Ecto neural progenitor cell (in vitro differentiated cells): ENCODE results near the gene MECR.
A peak's percentile ranks its signal among the peaks of the same experiment; 100 is the strongest.

Source experiments
- DNase-seq: peaks from one replicate; pipeline ENCODE4 v3.0.0-alpha.2; 2018; ENCODE audit warnings: low spot score

MECR gene

DNA sequence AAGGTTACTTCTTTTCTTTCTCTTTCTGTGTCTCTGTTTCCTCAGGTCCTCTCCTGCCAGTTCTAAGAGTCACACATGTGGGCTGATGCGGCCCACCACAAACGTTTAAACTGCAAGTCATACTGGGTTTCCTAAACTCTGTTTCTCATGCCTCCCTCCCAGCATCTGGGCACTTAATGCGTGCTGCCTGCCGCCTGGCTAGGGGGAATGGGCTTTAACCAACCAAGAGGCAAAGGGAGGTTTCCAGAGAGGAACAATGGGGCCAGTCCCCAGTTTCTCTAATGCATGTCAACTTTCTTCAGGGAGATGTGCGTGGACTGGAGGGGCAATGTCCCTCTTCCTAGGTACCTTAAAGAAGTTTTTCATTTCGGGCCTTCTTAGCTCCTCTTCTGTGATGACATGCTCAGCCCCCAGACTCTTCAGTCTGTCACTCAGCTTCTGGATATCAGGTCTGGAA, 29.1 kb downstream of the MECR start:
- no peak for DNase-seq

DNA sequence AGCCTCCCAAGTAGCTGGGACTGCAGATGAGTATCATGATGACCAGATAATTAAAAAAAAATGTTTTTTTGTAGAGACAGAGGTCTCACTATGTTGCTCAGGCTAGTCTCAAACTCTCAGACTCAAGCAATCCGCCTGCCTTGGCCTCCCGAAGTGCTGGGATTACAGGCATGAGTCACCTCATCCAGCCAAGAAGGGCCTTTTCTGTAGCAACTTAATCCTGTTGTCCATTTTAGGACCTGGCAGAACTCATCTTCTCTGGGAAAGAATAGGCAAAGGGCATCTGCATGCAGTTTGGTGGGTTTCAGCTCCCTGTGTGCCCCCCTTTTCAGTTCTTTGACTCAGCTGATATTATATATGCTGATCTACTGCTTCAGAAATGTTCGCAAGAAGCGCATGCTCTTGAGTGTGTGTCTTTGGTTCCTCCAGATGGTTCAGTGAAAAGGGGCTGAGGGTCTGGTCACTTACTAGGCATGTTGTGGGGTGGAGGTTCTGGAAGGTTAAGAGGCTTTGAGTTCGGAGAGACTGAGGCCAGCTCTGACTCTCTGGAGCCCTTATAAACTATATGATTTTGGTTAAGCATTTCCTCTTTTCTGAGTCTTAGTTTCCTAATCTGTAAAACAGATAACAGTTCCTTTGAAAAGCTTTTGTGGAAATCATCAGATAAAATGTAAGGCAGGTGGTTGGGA, 29.7 kb downstream of the MECR start:
- DNase-seq, result no peak

DNA sequence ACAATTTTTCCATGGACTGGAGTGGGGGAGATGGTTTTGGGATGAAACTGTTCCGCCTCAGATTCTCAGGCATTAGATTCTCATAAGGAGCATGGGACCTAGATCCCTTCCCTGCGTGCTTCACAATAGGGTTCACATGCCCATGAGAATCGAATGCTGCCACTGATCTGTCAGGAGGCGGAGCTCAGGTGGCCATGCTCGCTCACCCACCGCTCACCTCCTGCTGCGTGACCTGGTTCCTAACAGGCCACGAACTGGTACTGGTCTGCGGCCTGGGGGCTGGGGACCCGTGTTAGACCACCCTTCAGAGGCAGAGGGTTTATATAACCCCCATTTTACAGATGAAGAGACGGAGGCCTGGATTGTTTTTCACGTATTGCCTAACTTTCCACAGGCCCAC, 32.7 kb downstream of the MECR start:
- no peak for DNase-seq

DNA sequence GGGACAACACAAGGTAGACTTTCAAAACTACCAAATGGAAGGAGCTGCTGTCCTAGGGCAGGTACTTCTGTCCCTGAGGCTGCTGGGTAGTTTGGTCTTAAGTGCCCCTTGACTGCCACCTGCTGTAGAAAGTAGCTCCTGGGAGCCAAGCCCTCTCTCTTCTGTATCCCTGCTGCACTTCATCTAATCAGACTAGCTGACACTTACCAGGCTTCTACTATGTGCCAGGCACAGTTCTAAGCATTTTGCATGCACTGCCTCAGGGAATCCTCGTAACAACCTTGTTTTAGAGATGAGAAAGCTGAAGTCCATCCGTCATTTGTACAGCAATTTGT, 33.2 kb downstream of the MECR start:
- DNase-seq, result no peak

DNA sequence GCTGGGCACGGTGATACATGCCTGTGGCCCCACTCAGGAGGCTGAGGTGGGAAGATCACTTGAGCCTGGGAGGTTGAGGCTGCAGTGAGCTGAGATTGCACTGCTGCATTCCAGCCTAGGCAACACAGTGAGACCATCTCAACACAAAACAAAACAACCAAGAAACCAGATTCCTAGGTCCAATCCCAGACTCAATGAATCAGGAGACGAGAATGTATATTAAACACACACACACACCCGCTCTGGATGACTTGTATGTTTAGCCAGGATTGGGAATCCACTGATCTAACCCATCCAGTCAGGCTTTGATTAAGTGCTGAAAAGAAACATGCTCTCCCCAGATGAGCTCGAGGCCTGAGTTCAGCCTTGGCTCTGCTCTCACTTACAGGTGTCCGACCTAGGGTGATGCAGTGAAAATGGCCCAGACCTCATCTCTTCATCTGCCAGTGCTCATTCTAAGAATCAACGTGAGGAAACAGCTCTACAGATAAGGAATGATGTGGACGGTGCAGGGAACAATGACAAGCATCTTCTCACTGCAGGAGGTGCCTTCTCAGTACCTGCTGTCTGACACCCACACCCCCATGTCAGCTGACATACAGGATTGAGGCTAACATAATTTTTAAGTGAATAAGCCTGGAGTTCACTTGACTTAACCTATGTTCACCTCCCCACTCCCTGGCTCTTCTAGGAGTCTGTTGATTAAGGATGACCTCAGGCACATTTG, 33.7 kb downstream of the MECR start:
- no peak for DNase-seq

DNA sequence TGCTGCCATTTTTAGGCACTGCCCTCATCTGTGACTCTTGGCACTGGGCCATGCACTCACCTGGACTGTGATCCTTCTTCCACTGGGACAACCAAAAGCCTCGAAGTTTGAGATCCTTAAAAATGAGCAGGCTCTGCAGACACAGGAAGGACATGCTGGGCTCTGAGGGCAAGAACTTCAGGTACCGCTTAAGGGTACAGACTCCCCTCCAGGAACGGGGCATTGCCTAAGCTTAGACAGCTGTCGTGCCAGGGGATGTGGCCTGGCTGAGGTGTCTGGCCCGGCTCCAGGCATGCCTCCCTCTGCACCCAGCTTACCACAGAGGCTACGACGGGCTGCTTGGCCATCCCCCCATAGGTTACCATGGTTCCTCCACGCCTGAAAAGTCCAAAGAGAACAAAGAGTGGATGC, 34.8 kb downstream of the MECR start:
- no peak for DNase-seq

DNA sequence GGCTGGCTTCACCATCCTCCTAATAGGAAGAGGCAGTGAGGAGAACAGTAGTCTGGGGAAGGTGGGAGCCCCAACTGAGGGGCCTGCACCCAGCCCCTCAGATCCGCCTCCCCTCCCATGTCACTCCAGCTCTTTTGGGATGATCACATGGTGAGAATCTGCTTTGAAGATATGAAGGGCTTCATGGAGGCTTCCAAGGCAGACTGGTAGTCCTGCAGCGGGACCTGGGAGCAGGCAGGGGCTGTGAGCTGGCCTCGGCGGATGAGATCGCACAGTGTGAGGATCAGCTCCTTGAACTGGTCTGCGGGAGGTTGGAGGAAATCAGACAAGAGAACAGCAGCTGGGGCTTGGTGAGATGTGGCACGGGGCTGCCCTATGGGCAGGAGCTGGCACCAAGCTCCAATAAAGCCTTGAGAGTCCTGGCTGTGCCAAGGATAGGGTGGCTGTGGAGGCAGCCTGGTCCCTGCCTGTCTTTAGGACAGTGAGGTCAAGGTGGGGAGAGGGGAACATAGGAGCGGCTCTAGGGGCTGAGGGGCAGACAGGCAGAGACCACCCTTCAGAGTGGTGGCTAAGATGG, 36.8 kb downstream of the MECR start:
- no peak for DNase-seq

DNA sequence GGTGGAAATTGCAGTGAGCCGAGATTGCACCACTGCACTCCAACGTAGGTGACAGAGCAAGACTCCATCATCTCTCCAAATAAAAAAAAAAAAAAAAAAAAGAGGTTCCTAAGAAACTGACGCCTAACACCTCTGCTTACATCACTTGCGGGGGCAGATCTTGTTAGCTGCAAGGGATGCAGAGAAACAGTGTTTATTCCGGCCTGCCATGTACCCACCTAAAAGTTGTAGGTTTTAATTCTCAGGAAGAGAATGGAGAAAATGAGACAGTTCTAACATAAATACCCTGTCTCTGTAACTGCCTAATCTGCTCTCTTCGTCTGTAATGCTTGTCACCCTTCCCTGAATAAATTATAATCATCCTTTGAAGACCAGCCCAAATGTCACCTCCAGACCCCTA, 40.0 kb downstream of the MECR start:
- DNase-seq, result no peak

DNA sequence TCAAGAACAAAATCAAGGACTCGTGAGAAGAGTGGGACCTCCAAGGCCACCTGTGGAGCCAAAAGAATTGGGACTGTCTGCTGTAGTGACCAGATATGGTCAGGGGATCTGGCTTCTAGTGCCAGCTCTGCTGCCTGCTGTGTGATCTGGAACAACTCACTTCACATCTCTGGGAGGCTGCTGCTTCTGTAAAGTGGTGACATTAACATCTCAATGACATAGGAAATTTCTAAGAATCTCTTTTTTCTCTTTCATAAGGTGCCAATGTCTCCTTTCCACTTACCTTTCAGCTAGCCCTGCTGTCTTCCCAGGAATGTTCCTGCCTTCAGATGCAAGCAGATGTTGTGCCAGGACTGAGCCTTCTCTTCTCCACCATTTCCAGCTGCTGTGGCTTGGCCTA, 44.0 kb downstream of the MECR start:
- no peak for DNase-seq

DNA sequence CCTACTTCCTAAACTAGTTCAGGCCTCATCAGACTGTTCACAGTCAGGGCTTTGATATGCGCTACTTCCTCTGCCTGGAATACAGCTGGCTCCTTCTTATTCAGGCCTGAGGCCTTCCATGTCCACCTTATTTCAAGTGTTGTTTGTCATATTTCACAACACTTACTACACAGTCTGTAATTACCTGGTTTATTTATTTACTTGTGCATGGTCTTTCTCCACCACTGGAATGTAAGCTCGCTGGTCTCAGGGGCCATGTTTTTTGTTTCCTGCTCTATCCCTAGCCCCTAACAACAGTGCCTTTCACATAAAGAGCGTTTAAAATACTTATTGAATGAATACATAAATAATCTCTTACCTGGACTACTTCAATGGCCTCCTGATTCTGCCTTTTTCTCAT, 44.5 kb downstream of the MECR start:
- DNase-seq, result no peak

DNA sequence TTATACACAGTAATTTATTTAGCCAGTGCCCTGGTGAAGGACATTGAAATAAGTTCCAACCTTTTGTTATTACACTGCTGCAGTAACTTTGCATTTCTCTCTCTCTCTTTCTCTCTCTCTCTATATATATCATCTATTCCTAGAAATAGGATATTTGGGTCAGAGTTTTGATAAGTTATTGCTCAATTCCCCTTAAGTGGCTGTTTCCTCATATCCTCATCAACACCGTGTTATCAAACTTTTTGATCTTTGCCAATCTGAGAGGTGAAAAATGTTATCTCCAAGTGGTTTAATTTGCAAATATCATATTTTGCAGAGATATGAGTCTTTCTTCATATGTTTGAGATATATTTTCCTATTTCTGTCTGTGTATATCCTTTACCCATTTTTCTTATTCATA, 47.4 kb downstream of the MECR start:
- no peak for DNase-seq

DNA sequence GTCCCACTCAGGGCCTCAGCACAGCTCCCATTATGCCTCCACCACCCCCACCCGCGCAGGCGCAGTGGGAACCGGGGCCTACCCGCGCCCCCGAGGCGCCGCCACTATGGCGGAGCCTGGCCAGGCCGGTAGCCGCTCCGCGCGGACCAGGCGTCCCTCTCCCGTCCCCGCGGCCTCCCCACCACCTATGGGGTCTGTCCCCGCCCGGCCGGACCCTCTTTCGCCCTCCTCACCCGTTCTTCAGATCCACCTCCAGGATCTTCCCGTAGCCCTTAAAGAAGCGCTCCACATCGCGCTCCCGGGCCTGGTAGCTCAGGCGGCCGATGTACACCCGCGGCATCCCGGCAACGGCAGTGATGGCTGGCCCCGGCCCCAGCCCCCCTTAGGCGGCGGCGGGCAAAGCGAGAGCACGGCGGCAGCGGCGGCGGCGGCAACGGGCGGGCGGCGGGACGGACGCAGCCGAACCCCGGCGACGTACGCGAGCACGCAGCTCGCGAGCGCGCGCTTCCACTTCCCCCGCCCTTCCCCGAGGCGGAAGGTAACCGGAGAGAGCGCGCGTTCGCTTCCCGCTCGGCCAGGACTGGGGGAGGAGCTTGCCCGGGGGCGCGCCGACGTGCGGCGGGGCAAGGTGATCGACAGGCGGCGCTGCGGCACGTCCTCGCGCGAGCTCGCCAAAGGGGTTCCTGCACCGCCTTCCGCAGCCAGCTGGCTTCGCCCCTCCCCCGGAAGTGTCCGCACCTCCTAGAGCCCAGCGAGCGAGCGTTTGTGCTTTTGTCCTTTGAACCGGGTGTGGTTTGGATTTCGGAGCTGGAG, 49.1 kb downstream of the MECR start, which contains the start of gene SRSF4:
Gene SRSF4 (minus strand): TSS at position 488 of the 813 bp plus-strand sequence. CDS start 148 bp downstream, at position 340.
- peak; percentile 98 for DNase-seq

DNA sequence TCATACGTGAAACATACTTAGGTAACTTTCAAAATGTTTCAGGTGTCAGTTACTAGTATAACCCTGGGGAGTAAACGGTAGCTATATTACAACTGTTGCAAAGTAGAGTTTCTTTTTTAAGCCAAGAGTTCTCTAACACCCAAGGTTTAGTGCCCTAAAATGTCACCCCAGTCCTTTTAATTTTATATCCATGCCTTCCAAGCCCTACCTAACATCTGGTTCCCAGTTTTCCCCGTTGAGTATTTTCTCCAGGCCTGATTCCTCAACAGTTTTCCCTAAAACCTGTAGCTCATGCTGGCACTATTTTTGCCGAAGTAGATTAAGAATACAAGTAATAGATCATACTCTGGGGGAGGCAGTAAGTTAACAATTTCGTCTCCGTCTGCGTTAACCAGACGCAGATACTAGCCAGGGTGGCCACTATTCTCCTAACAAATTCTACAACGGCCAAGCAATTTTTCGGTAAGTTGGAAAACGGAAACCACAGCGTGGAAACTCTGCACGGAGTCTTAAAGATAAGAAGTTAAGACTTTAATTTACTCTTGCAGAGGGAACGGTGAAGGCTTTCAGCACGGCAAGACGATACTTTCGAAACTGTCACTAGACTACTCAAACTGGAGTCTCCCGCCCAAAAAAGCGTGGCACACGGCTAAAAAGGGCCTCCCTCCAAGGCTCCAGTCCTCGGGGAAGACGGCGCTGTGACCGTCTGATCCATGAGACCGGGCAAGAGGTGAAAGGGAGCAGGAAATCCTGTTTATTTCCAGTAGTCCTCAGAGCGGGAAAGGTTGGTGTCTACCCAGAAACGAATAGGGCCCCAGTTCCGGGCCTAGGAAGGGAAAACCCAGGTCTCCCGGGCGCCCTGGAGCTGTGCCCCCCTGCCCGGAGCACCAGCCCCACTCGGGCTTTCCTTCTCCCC, 50.0 kb downstream of the MECR start:
- DNase-seq, result no peak

DNA sequence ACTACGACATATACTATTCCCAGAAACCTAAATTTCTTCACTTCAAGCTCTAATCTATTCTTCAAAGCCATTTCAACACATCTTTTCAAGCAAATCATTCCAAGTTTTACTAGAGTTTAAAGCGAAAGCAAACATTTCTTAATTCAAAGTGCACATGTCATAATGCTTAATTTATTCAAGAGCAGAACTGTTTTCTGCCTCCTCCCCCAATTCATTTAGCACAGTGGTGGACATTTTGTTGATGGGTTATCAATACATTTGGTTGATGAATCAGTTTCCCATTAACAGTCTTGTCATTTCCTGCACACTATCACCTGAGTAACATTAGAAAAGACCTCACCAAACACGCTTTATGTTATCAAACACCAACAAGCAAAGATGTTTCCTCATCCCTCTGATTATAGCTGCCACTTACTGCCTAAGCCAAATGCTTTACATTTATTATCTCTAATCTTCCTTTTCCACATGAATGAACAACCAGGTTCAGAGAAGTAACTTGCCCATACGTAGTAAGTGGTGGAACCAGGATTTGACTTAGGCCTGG, 51.0 kb downstream of the MECR start:
- no peak for DNase-seq

DNA sequence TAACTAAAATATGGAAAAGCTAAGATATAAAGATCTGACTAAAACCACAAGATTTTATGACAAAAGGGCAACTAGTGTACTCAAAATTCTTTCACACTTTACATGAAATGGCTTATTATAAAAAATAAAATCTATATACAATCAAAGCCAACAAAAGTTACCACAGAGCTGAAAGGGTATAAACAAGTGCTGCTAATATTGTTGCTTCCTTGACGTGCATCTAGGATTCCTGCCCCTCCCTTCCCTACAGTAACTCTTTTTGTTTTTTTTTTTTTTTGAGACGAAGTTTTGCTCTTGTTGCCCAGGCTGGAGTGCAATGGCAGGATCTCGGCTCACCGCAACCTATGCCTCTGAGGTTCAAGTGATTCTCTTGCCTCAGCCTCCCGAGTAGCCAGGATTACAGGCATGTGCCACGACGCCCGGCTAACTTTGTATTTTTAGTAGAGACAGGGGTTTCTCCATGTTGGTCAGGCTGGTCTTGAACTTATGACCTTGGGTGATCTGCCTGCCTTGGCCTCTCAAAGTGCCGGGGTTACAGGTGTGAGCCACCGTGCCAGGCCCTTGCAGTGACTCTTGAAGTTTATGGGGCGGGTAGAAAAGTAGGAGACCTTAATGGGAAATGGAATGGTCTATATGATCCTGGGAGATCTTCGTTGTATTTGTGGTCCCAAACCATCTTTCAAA, 53.6 kb downstream of the MECR start:
- DNase-seq, result no peak

DNA sequence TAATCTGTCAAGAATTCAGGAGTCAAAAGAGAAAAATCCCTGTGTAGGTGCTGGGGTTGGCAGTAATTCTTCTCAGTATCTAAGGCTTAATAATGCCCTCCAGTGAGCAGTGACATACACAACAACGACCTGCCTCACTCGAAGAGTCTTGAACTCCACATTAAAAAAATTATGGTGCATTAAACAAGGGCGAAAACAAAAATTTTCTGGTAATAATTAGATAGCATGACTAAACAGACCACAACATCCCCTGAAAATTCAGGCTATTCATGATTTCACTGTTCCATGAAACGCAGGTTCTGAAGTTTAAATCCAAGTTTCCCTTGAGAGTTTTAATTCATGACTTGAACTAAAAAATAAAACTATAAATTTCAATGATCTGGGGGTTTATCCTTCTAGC, 54.2 kb downstream of the MECR start:
- DNase-seq, result no peak

DNA sequence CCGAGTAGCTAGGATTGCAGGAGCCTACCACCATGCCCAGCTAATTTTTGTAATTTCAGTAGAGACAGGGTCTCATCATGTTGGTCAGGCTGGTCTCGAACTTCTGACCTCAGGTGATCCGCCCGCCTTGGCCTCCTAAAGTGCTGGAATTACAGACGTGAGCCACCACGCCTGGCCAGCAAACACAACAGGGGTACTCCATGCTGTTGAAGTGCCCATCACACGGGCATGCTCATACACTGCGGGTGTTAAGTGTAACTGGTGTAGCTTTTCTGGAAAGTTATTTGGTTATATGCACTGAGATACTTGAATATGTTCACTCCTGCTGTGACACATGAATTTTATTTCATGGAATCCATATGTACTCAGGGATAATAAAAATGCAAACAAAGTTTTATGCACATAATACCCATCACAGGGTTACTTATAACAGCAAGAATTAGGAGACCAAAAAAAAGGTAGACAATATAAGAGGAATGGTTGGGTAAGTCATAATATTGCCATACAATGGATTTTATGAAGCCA, 58.3 kb downstream of the MECR start:
- no peak for DNase-seq

DNA sequence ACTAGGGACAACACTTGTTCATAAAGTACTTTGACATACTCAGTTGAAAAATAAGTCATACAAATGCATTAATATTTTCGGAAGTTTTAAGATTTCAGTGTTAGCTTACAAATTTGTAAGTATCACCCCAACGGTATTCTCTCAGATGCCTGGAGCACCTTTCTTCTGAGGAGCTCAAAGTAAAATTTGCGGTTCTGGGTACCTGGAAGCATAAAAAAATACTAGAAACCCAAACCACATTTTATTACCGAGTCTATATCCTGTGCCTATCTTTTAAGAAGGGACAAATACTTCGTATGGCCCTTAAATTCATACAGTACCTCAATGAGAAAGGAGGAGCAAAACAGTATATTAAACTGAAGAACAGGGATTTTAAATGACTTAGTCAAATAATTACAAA, 59.2 kb downstream of the MECR start:
- DNase-seq, result no peak

DNA sequence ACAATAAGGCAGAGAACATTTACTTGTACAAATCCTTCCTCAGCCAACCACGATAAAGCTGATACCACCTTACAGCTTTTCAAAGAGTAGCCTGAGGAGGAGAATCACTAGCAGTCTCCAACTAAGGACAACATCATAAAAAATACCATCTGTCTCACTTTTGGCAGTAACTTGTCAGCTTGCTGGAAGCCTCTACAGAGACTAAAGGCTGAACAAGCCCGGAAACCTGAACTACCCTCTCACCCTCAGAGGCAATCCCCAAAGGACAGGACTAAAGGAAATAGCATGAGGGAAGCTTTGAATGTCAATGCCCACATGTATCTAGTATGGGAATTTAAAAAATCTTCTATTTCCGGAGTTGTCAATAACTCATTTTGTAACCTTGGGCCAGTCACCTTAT, 59.6 kb downstream of the MECR start:
- no peak for DNase-seq

DNA sequence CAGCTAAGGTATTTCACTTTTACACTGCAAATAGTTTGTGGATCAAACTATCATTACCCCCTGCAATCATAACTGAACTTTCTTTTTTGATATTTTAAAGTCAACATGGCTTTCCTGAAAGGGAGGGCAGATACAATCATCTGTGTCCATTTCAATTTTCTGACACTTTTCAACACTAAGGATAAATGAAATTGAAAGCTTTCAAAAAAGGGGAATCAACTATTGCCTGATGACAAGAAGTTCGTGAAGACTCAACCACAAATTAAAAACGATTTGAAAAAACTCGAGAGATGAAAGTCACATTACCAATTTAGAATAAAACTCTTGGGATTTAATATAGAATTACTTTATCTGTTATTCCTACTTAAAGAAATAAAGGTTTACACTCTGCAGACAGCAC, 60.8 kb downstream of the MECR start:
- DNase-seq, result no peak
